Keratinocyte (primary cell): ENCODE data around the gene CMSS1. TPM values are rescaled to one million over a fixed set of nuclear protein-coding genes. Genes with fewer than 3 reads are reported as not detected.

ENCODE experiments used
- DNase-seq: peaks from one replicate; pipeline ENCODE4 v3.0.0-alpha.2; 2011; ENCODE audit warnings: low read depth, missing footprints, low spot score
- FAIRE-seq: peaks from 2 replicates; lab custom pipeline; 2011; peaks lifted over from hg19 to GRCh38; lab: Jason Lieb, UNC
- H2AFZ ChIP-seq: 2 replicates; pipeline ENCODE4 v1.6.0; 2012; ENCODE audit warnings: low read length, control low read depth, inconsistent platforms; ENCODE audit not compliant: control insufficient read depth
- H3K27ac ChIP-seq: 2 replicates; pipeline ENCODE4 v1.5.1; 2011; ENCODE audit warnings: low read length; ENCODE audit not compliant: control insufficient read depth, insufficient read depth
- H3K27me3 ChIP-seq: 3 replicates; pipeline ENCODE4 v1.6.0; 2011; ENCODE audit warnings: low read length; ENCODE audit not compliant: control insufficient read depth, insufficient read depth; ENCODE audit errors: extremely low read depth
- H3K36me3 ChIP-seq, 2 experiments: 2 replicates in 1 of 2; 3 replicates in 1 of 2; pipeline ENCODE4 v1.5.1; 2011; ENCODE audit warnings: low read length in 2 of 2, mild to moderate bottlenecking in 1 of 2; ENCODE audit not compliant: control insufficient read depth in 2 of 2, insufficient read depth in 2 of 2; ENCODE audit errors: extremely low read depth in 1 of 2
- H3K4me1 ChIP-seq: 3 replicates; pipeline ENCODE4 v1.5.1; 2011; ENCODE audit warnings: low read length; ENCODE audit not compliant: control insufficient read depth, insufficient read depth; ENCODE audit errors: extremely low read depth
- H3K4me2 ChIP-seq: 3 replicates; pipeline ENCODE4 v1.6.0; 2011; ENCODE audit warnings: low read depth, low read length; ENCODE audit not compliant: control insufficient read depth, insufficient read depth; ENCODE audit errors: extremely low read depth
- H3K4me3 ChIP-seq, 3 experiments: fragments of 200-600 bp in 1 of 3; sonication (generic) in 1 of 3; 2 replicates in 2 of 3; 3 replicates in 1 of 3; pipeline ENCODE4 v1.5.1; 2011 to 2016; ENCODE audit warnings: low read length in 3 of 3, mild to moderate bottlenecking in 3 of 3, control low read depth in 2 of 3, inconsistent platforms in 1 of 3, low read depth in 1 of 3, mixed read lengths in 1 of 3, mixed run types in 1 of 3, moderate library complexity in 1 of 3; ENCODE audit not compliant: control insufficient read depth in 2 of 3, insufficient read depth in 2 of 3; ENCODE audit errors: extremely low read depth in 1 of 3
- H3K79me2 ChIP-seq: 2 replicates; pipeline ENCODE4 v1.6.0; 2012; ENCODE audit warnings: low read length; ENCODE audit not compliant: control insufficient read depth, insufficient read depth
- H3K9ac ChIP-seq: 3 replicates; pipeline ENCODE4 v1.6.0; 2011; ENCODE audit warnings: low read length; ENCODE audit not compliant: control insufficient read depth, insufficient read depth; ENCODE audit errors: extremely low read depth
- H3K9me1 ChIP-seq: 3 replicates; pipeline ENCODE4 v1.6.0; 2011; ENCODE audit warnings: low read length; ENCODE audit not compliant: control insufficient read depth, insufficient read depth; ENCODE audit errors: extremely low read depth
- H3K9me3 ChIP-seq: 2 replicates; pipeline ENCODE4 v1.5.1; 2012; ENCODE audit warnings: low read depth, low read length; ENCODE audit not compliant: control insufficient read depth
- H4K20me1 ChIP-seq: 3 replicates; pipeline ENCODE4 v1.6.0; 2011; ENCODE audit warnings: low read length; ENCODE audit not compliant: control insufficient read depth, insufficient read depth; ENCODE audit errors: extremely low read depth
- CTCF ChIP-seq, 3 experiments: IDR thresholded peaks in 1 of 3; conservative IDR thresholded peaks in 1 of 3; optimal IDR thresholded peaks in 1 of 3; 2 replicates in 2 of 3; 3 replicates in 1 of 3; pipeline versions ENCODE3 to v1.5.1; 2011; ENCODE audit warnings: low read length in 3 of 3, mild to moderate bottlenecking in 3 of 3, moderate library complexity in 2 of 3, control low read depth in 1 of 3, inconsistent platforms in 1 of 3; ENCODE audit not compliant: insufficient read depth in 2 of 3; ENCODE audit errors: extremely low read depth in 1 of 3
- EZH2 ChIP-seq: IDR thresholded peaks from one replicate; pipeline ENCODE4 v1.6.1; 2012; ENCODE audit warnings: inconsistent platforms, mild to moderate bottlenecking, low read length, moderate library complexity
- dilution Hi-C: fragments of 300-500 bp; cut with MboI; formaldehyde crosslinking; loops from one replicate; pipeline ENCODE4 v1.7.0; 2020; ENCODE audit warnings: low sequenced_read_pairs; ENCODE audit not compliant: extremely low pct_ligation_motif_present
- polyA plus RNA-seq, 5 experiments: library from polyadenylated mRNA; depleted of rRNA in 3 of 5; stranded (reverse) in 3 of 5; stranded (forward) in 1 of 5; unstranded in 1 of 5; fragments of >200 nt; gene quantifications; 1 replicate in 1 of 5; 2 replicates in 3 of 5; 3 replicates in 1 of 5; pipeline versions ENCODE4 v1.2.1 to v1.2.3, GENCODE V29; 2011 to 2012; ENCODE audit warnings: missing spikeins in 2 of 5, low read depth in 1 of 5, low replicate concordance in 1 of 5

Gene CMSS1
- polyA plus RNA-seq, 1 donor (not counting 4 experiments of a cell fraction or from before 2014, with no cell fraction given): 37.2 TPM

DNA sequence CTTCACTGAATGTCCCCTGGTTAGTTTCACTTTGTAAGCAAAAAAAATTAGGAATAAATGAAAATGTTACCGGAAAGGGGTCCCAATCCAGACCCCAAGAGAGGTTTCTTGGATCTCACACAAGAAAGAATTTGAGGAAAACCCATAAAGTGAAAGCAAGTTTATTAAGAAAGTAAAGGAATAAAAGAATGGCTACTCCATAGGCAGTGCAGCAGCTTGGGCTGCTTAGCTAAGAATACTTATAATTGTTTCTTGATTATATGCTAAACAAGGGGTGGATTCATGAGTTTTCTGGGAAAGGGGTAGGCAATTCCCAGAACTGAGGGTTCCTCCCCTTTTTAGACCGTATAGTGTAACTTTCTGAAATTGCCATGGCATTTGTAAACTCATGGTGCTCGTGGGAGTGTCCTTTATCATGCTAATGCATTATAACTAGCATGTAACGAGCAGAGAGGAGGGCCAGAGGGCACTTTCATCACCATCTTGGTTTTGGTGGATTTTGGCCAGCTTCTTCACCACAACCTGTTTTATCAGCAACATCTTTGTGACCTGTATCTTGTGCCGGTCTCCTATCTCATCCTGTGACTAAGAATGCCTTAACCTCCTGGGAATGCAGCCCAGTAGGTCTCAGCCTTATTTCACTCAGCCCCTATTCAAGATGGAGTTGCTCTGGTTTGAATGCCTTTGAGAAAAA, 41.0 kb upstream of the CMSS1 start:
- dilution Hi-C loops: no loop called here
- Histone ChIP-seq H3K36me3 (peaks cover 0 to 6% of the 10 kb centered on the region in 2 experiments), H3K9me3 (no peaks in the 10 kb centered on the region), H3K27ac (no peak overlapping the region), H3K4me1 (peaks cover 24% of the 10 kb centered on the region), H3K9me1 (peaks cover 2% of the 10 kb centered on the region), H3K4me2 (peak overlapping the region; percentile 19), H3K27me3 (no peaks in the 10 kb centered on the region), H2AFZ (no peak overlapping the region), H3K9ac (no peak overlapping the region), H3K4me3 (no peak overlapping the region), H3K79me2 (no peaks in the 10 kb centered on the region), H4K20me1 (no peaks in the 10 kb centered on the region)
- TF ChIP-seq EZH2 (no peak), CTCF (optimal IDR thresholded peaks at IDR 0.05 in 1 of 3, IDR thresholded peaks at IDR 0.05 in 1 of 3, conservative IDR thresholded peaks at IDR 0.05 in 1 of 3; ENCODE audit: extremely low read depth in 1 of 3, insufficient read depth in 2 of 3, low read length in 3 of 3) (no peak)
- peak; percentile 45 for DNase-seq
- peak; percentile 63 for FAIRE-seq

- H3K36me3 ChIP-seq: peaks cover 0 to 6% of the 10 kb centered on the region in 2 experiments
- TF ChIP-seq EZH2 (no peak), CTCF (optimal IDR thresholded peaks at IDR 0.05 in 1 of 3, IDR thresholded peaks at IDR 0.05 in 1 of 3, conservative IDR thresholded peaks at IDR 0.05 in 1 of 3; ENCODE audit: extremely low read depth in 1 of 3, insufficient read depth in 2 of 3, low read length in 3 of 3) (no peak)
- no peaks in the 10 kb centered on the region for H4K20me1 ChIP-seq
- no peak overlapping the region for H3K27ac ChIP-seq
- no peak overlapping the region for H3K4me2 ChIP-seq
- H3K9me3 ChIP-seq: no peaks in the 10 kb centered on the region
- H3K4me3 ChIP-seq: no peak overlapping the region
- peaks cover 2% of the 10 kb centered on the region for H3K9me1 ChIP-seq
- no peaks in the 10 kb centered on the region for H3K27me3 ChIP-seq
- no peak overlapping the region for H3K9ac ChIP-seq
- dilution Hi-C loops: no loop called here
- DNase-seq (no peak), FAIRE-seq (no peak)
- H3K4me1 ChIP-seq: peaks cover 24% of the 10 kb centered on the region
- H2AFZ ChIP-seq: no peak overlapping the region
- no peaks in the 10 kb centered on the region for H3K79me2 ChIP-seq
These were observed 40.5 kb upstream of the CMSS1 start for GRCh38 chr3:99777210-99777549.
